A673 (cell line): ENCODE results near the gene LRP1-AS. TPM values are rescaled to one million over a fixed set of nuclear protein-coding genes. Genes with fewer than 3 reads are reported as not detected.
A peak's percentile ranks its signal among the peaks of the same experiment; 100 is the strongest.

ENCODE experiments used
- BruUV-seq: library from RNA; stranded (reverse); fragments of 400-500 nt; replicated peaks from 2 replicates; lab custom pipeline; 2021; lab: Mats Ljungman, UMichigan
- CTCF ChIA-PET: fragments of 300-600 bp; sonication (Branson Sonifier 250); formaldehyde crosslinking; loops from one replicate; lab custom pipeline; 2022; ENCODE audit warnings: antibody characterized with exemption; lab: Charles Lee
- POLR2A ChIA-PET: fragments of 300-600 bp; sonication (Branson Sonifier 250); formaldehyde crosslinking; loops from one replicate; lab custom pipeline; 2022; ENCODE audit warnings: antibody characterized with exemption; ENCODE audit not compliant: low non-redundant PET; lab: Charles Lee
- DNase-seq: peaks from one replicate; pipeline ENCODE4 v3.0.0-alpha.2; 2015; ENCODE audit warnings: low spot score
- H3K27ac ChIP-seq: fragments of 200-600 bp; sonication (generic); 2 replicates; pipeline ENCODE4 v1.5.1; 2016; ENCODE audit warnings: mixed run types, low read depth, mild to moderate bottlenecking, mixed read lengths, antibody characterized with exemption, low read length; ENCODE audit not compliant: poor library complexity, severe bottlenecking
- H3K27me3 ChIP-seq: fragments of 200-600 bp; sonication (generic); replicated peaks from 2 replicates; pipeline ENCODE4 v1.6.1; 2017; ENCODE audit warnings: mixed run types, low read depth, mild to moderate bottlenecking, mixed read lengths, antibody characterized with exemption, low read length; ENCODE audit not compliant: insufficient read depth, poor library complexity
- H3K36me3 ChIP-seq: fragments of 200-600 bp; sonication (generic); 2 replicates; pipeline ENCODE4 v1.6.1; 2016; ENCODE audit warnings: mixed run types, mild to moderate bottlenecking, mixed read lengths, antibody characterized with exemption, low read length; ENCODE audit not compliant: insufficient read depth, poor library complexity, severe bottlenecking
- H3K4me1 ChIP-seq: fragments of 200-600 bp; sonication (generic); 2 replicates; pipeline ENCODE4 v1.6.1; 2017; ENCODE audit warnings: mixed run types, mild to moderate bottlenecking, mixed read lengths, antibody characterized with exemption, low read length; ENCODE audit not compliant: insufficient read depth, poor library complexity, severe bottlenecking
- H3K4me3 ChIP-seq: fragments of 200-600 bp; sonication (generic); 2 replicates; pipeline ENCODE4 v1.5.1; 2016; ENCODE audit warnings: low read depth, mixed run types, mild to moderate bottlenecking, mixed read lengths, low read length; ENCODE audit not compliant: poor library complexity, severe bottlenecking
- H3K9me3 ChIP-seq: fragments of 200-600 bp; sonication (generic); 2 replicates; pipeline ENCODE4 v1.6.1; 2016; ENCODE audit warnings: mixed run types, low read depth, mild to moderate bottlenecking, mixed read lengths, antibody characterized with exemption, low read length; ENCODE audit not compliant: poor library complexity, severe bottlenecking
- EZH2 ChIP-seq: fragments of 200-600 bp; sonication (generic); IDR thresholded peaks from 2 replicates; pipeline ENCODE4 v1.6.1; 2017; ENCODE audit warnings: borderline replicate concordance, low read depth, mild to moderate bottlenecking, mixed read lengths, antibody characterized with exemption, low read length; ENCODE audit not compliant: poor library complexity, severe bottlenecking
- intact Hi-C: fragments of 100-400 bp; cut with micrococcal nuclease; formaldehyde crosslinking; loops from one replicate; pipeline ENCODE4 v1.10.0; 2022; ENCODE audit not compliant: unreplicated experiment
- total RNA-seq: library from RNA; stranded (reverse); gene quantifications from 2 replicates; pipeline ENCODE4 v1.2.3, GENCODE V29; 2021
- TF ChIP-seq, protein P1 (sequence below): fragments of 300-800, 200-600 bp; sonication (generic); conservative IDR thresholded peaks from 2 replicates; pipeline ENCODE4 v1.5.1; 2017; ENCODE audit warnings: low read depth, mild to moderate bottlenecking, antibody characterized with exemption, low read length, moderate library complexity, mixed read lengths

The LRP1-AS gene
- total RNA-seq, 1 experiment from 2014 or later: not detected

DNA sequence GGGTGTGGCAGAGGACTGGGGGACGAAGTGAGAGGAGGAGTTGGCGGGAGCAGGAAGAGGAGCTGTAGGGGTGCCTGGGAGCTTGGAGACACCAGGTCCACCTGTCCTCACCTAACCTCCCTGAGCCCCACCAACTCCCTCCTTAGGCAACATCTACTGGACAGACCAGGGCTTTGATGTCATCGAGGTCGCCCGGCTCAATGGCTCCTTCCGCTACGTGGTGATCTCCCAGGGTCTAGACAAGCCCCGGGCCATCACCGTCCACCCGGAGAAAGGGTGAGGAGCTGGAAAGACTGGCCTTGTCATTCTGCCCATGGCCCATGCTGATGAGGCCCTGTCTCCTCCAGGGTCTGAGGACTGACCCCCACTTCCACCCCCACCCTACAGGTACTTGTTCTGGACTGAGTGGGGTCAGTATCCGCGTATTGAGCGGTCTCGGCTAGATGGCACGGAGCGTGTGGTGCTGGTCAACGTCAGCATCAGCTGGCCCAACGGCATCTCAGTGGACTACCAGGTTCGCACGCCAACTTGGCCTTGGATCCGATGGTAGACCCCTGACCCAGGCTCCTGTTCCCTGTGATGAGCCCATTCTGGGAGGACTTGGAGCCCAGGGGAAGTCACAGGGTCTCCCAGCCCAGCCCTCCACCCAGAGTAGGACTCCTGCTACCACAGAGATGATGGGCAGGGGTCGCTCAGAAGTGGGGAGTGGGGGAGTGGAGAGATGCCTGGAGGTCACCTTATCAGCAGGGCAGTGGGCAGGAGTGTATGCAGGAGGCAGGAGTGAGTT, 36.7 kb upstream of the LRP1-AS start:
- no peak for TF ChIP-seq EZH2
- TF ChIP-seq, protein P1, sequence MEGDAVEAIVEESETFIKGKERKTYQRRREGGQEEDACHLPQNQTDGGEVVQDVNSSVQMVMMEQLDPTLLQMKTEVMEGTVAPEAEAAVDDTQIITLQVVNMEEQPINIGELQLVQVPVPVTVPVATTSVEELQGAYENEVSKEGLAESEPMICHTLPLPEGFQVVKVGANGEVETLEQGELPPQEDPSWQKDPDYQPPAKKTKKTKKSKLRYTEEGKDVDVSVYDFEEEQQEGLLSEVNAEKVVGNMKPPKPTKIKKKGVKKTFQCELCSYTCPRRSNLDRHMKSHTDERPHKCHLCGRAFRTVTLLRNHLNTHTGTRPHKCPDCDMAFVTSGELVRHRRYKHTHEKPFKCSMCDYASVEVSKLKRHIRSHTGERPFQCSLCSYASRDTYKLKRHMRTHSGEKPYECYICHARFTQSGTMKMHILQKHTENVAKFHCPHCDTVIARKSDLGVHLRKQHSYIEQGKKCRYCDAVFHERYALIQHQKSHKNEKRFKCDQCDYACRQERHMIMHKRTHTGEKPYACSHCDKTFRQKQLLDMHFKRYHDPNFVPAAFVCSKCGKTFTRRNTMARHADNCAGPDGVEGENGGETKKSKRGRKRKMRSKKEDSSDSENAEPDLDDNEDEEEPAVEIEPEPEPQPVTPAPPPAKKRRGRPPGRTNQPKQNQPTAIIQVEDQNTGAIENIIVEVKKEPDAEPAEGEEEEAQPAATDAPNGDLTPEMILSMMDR: no peak
- no peak for DNase-seq
- Histone ChIP-seq H3K9me3 (no peaks in the 10 kb centered on the region), H3K27me3 (no peaks in the 10 kb centered on the region), H3K27ac (no peak overlapping the region), H3K4me1 (no peaks in the 10 kb centered on the region), H3K36me3 (peaks cover 11% of the 10 kb centered on the region), H3K4me3 (no peak overlapping the region)
- CTCF ChIA-PET: interaction anchor here (1.4 kb wide), 1 partner anchor 73 kb away, joined by 5 read pairs; the partner anchor contains the start of gene STAT6
- intact Hi-C loops: loop anchor here (2.0 to 10.0 kb wide), 3 partner anchors 59 to 429 kb away; partner anchors contain the start of genes PRIM1 and ZBTB39
- POLR2A ChIA-PET: no interaction called here
- BruUV-seq: no TSS peak

DNA sequence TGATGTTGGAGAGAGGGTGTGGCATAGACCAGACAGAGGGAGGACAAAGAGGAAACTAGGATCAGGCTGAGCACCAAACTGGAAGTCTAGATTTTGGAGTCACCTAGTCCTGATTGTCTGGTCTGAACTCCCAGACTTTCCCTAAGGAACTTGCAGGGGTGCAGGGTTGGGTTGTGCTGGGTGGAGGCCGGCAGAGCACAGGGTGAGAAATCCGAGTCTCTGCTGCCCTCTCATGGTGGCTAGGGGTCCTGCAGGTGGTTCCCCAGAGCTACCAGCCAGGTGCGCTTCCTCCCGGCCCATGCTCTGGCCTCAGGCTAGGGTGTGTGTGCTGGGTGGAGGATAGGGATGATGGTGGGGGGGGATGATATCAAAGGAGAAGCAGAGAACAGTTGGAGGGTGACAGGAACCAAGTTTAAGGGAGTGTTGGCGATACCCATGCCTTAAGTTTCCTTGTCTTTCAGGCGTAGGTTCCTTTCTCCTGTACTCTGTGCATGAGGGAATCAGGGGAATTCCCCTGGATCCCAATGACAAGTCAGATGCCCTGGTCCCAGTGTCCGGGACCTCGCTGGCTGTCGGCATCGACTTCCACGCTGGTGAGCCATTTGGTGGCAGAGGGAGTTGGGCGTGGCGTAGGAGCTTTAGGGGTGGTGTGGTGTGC, 35.6 kb upstream of the LRP1-AS start:
- peaks cover 11% of the 10 kb centered on the region for H3K36me3 ChIP-seq
- no peak for TF ChIP-seq EZH2
- TF ChIP-seq, protein P1: peak; percentile 91
- CTCF ChIA-PET: interaction anchor here (0.6 to 1.4 kb wide), 9 partner anchors 10 to 114 kb away, joined by 3 to 8 read pairs (median 4); partner anchors contain the start of gene STAT6
- no TSS peak for BruUV-seq
- no peaks in the 10 kb centered on the region for H3K9me3 ChIP-seq
- H3K27ac ChIP-seq: no peak overlapping the region
- intact Hi-C loops: loop anchor here (2.0 to 10.0 kb wide), 3 partner anchors 58 to 428 kb away; partner anchors contain the start of genes PRIM1 and ZBTB39
- no peaks in the 10 kb centered on the region for H3K27me3 ChIP-seq
- DNase-seq: peak; percentile 79
- POLR2A ChIA-PET: interaction anchor here (0.7 kb wide), 1 partner anchor 123 kb away, joined by 3 read pairs; no protein-coding TSS in a partner anchor
- no peaks in the 10 kb centered on the region for H3K4me1 ChIP-seq
- no peak overlapping the region for H3K4me3 ChIP-seq

DNA sequence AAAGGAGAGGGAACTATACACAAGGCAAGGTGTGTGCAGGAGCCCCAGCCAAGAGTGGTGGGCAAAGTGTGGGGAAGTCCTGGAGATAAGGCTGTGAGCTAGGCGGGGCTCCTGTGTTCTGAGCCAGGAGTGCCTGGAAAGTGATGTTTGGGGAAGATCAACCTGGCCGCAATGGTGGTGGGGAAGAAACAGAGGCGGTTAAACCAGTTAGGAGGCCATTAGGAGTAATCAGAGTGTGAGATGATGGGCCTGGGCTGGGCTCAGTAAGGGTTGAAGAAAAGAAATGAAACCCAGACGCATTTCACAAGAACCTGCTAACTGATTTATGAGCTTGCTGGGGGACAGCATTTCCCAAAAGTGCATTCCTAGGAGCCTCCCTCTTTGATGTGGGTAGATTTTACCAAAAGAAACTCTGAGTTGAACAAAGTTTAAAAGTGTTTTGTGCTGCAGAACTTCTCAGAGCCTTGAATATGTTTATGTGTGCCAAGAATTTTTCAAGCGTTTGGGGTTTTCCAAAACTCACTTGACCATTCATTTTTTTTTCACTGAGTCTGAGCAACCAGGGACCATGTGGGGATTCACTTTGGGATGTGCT, 34.2 kb upstream of the LRP1-AS start:
- ChIA-PET CTCF (interaction anchor here (0.6 to 0.7 kb wide), 3 partner anchors 40 to 424 kb away, joined by 3 to 12 read pairs (median 4); no protein-coding TSS in a partner anchor), POLR2A (no interaction called here)
- intact Hi-C loops: loop anchor here (2.0 to 10.0 kb wide), 3 partner anchors 57 to 427 kb away; partner anchors contain the start of genes PRIM1 and ZBTB39

More for the DNA sequence above, 34.2 kb upstream of the LRP1-AS start:
- Histone ChIP-seq H3K4me1 (no peaks in the 10 kb centered on the region), H3K27me3 (no peaks in the 10 kb centered on the region), H3K36me3 (peaks cover 11% of the 10 kb centered on the region), H3K4me3 (no peak overlapping the region), H3K9me3 (no peaks in the 10 kb centered on the region), H3K27ac (no peak overlapping the region)
- DNase-seq: no peak
- no TSS peak for BruUV-seq
- TF ChIP-seq, protein P1: no peak
- TF ChIP-seq EZH2: no peak
